HG03575 (cell line): ENCODE measurements around the gene NBEAL1.
"Not testable (repeated sequence)": the region's sequence is repeated elsewhere in the genome, so short reads cannot be mapped to it uniquely, and the experiment has no call there.

Experiments used
- ATAC-seq: cut with Tn5 transposase; IDR thresholded peaks from one replicate; pipeline ENCODE4 v1.9.1; 2021; ENCODE audit not compliant: unreplicated experiment, insufficient number of reproducible peaks, low FRiP score; ENCODE audit errors: extremely low read depth

NBEAL1 gene

DNA sequence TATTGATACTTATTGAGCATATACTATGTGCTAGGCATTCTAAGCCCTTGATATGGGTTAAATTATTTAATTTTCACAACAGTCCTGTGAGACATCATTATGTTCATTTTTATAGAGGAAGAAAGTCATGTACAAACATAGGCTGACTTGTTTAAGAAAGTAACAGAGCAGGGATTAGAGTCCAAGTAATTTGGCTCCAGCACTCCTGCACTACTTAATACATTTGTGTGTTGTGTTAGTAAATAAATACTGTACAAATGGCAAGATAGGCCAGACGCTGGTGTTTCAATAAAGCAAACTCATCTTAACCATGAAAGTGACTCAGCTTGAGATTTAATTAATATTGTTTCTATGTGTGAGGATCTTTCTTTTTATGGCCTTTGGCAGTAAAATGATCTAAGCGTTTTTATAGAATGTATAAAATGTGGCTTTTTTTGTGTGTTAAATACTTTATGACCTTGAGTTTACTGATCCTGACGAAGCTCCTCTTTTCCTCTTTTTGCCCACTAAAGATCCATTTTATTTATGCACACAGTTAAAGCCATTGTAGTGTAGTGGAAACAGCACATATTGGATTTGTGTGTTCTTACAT, 21.3 kb downstream of the NBEAL1 start:
- ATAC-seq: no peak

DNA sequence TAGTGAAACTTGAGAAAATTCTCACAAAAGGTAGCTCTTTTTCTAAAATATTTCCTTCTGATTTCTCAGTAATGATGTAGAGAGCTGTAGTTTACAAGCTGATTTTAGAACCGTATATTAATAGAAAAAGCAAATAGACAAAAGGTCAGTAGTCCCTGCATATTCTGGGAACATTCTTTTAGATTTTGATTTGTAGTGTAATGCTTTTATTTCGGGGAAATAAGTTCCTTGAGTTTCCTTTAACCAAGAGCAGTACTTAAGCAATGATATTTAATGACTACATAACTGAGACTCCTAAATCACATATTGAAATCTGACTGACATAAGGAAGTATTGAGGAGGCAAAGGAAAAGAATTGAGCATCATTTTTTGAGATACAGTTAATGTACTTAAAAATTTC, 22.4 kb downstream of the NBEAL1 start:
- no peak for ATAC-seq

DNA sequence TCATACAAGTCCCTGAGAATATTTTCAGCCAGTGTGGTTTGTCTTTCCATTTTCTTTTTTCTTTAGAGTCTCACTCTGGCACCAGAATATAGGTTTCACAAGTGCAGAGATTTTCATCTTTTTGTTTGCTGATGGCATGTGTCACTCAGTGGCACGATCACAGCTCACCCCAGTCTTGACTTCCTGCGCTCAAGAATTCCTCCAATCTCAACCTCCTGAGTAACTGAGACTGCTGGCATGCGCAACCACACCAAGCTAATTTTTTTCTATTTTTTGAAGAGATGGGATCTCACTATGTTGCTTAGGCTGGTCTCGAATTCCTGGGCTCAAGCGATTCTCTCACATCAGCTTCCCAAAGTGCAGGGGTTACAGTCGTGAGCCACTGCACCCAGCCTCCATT, 23.9 kb downstream of the NBEAL1 start:
- no peak for ATAC-seq

GRCh38 chr2:203039211-203039610, 24.5 kb downstream of the NBEAL1 start:
- ATAC-seq: not testable (repeated sequence)

DNA sequence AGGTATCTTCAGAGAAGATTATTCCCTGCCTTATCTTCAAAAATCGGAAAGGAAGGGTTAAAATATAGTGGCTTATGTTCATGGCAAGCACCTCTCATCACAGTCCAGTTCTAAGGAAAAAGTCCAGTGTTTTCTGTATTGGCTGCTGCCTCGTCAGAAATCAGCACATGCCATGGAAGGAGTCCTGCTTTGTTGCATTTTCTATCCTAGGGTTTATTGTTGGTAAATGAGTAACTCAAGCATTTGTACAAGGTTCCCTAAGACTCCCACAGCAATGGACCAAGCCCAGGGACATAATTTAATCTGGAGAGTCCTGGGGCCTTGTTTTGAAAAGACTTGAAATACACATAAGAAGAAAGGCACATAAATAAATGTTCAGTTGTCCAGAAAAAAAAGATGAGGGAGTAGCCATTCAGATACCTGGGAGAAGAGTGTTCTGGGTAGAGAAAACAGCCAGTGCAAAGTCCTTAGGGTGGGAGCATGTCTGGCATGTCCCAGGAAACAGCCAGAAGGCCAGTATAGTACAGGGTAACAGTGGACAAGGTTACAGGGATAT, 26.4 kb downstream of the NBEAL1 start:
- ATAC-seq: no peak

DNA sequence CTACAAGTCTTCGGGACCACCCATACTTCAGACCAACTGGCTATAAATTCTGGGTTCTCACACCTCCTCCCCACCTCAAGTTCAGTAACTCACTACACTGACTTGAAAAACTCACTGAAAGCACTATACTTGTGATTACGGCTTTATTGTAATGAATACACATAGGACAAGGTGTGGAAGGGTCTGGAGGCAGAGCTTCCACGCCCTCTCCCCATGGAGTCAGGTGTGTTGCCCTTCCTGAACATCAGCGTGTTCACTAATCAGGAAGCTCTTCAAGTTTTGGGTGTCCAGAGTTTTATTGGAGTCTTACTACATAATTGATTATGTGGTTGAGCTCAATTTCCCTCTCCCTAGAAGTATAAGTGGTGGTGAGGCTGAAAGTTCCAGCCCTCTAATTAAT, 27.5 kb downstream of the NBEAL1 start:
- ATAC-seq: no peak

DNA sequence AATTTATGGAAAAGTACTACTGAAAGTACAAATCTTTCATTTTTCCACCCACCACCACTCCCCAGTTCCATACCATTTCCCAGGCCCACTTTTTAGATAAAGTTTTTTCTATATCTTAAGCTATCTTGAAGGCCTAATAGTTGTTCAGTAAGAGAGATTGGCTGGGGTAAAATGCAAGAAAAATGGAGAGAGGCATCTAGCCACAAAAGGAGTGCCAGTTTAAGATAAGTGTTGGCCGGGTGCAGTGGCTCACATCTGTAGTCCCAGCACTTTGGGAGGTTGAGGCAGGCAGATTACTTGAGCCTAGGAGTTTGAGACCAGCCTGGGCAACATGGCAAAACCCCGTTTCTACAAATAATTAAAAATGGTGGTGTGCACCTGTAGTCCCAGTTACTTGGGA, 28.6 kb downstream of the NBEAL1 start:
- no peak for ATAC-seq

- no peak for ATAC-seq
Observed at GRCh38 chr2:203045867-203046266, 31.2 kb downstream of the NBEAL1 start.

DNA sequence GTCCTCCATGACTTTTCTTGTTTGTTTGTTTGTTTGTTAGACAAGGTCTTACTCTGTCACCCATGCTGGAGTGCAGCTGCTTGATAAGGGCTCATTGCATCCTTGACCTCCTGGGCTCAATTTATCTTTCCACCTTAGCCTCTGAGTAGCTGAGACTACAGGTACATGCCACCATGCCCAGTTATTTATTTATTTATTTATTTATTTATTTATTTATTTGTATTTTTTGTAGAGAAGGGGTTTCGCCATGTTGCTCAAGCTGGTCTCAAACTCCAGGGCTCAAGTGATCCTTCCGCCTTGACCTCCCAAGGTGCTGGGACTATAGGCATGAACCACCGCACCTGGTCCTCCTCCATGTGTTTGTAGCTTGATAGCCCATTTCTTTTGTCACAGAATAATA, 37.9 kb downstream of the NBEAL1 start:
- ATAC-seq: no peak

DNA sequence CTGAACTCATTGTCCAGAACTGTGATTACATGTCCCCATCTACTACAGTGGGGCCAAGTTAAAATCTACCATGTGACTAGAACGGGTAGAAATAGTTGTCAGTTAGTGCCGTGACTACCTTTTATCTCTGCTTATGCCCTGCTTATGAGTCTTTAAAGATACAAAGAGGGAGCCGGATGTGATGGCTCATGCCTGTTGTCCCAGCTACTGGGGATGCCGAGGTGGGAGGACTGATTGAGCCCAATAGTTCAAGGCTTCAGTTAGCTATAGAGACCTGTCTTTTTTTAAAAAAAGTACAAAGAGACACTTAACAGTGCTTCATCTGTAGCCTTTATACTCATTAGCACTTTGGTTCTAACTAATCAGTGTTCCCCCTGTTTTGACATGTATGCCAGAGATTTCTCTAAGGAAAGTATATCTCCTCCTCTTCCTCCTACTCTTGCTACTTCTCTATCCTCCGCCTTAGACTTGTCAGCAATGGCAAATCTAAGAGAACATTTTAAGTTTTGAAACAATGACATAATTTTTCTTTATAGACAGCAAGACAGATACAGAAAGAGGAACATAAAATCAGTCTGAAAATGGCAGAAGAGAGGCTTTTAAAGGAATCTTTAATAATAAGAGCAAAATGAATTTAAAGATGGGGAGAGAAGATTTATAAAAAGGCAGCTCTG, 45.0 kb downstream of the NBEAL1 start:
- ATAC-seq: no peak

- ATAC-seq: no peak
Observed at GRCh38 chr2:203061346-203061745, 46.7 kb downstream of the NBEAL1 start.

GRCh38 chr2:203062126-203062525, 47.5 kb downstream of the NBEAL1 start:
- ATAC-seq: no peak

DNA sequence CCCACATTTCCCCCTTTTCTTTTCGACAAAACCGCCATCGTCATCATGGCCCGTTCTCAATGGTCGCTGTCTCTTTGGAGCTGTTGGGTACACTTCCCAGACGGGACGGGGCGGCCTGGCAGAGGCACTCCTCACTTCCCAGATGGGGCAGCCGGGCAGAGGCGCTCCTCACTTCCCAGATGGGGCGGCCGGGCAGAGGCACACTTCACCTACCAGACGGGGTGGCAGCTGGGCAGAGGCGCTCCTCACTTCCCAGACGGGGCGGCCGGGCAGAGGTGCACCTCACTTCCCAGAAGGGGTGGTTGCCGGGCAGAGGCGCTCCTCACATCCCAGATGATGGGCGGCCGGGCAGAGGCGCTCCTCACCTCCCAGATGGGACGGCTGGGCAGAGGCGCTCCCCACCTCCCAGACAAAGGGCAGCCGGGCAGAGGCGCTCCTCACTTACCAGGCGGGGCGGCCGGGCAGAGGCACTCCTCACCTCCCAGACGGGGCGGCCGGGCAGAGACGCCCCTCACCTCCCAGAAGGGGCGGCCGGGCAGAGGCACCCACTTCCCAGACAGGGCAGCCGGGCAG, 51.9 kb downstream of the NBEAL1 start:
- ATAC-seq: not testable (repeated sequence)

DNA sequence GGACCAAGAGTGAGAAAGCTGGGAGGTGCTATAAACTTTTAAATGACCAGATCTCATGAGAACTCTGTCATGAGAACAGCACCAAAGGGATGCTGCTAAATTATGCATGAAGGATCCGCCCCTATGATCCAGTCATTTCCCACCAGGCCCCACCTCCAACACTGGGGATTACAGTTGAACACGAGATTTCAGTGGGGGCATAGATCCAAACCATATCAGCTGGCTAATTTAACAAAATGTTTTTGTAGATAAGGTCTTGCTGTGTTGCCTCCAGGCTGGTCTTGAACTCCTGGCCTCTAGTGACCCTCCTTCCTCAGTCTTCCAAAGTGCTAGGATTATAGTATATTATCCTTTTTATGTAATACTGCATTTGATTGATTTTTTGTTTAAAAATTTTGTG, 56.0 kb downstream of the NBEAL1 start:
- ATAC-seq: no peak

GRCh38 chr2:203071148-203071547, 56.5 kb downstream of the NBEAL1 start:
- ATAC-seq: no peak

DNA sequence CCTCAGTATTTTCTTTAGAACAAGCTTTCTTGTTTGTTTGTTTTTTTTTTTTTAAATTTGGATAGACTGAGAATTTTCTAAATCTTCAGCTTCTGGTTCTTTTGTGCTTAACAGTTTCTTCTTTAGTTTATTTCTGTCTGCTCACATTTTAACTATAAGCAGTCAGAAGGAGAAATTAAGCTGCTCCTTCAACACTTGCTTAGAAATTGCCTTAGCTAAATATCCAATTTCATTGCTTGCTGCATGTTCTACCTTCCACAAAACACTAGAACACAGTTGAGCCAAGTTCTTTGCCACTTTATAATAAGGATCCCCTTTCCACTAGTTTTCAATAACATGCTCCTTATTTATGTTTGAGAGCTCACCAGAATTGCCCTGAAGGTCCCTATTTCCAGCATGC, 57.7 kb downstream of the NBEAL1 start:
- ATAC-seq: no peak

- no peak for ATAC-seq
Observed at GRCh38 chr2:203077451-203077850, 62.8 kb downstream of the NBEAL1 start.

DNA sequence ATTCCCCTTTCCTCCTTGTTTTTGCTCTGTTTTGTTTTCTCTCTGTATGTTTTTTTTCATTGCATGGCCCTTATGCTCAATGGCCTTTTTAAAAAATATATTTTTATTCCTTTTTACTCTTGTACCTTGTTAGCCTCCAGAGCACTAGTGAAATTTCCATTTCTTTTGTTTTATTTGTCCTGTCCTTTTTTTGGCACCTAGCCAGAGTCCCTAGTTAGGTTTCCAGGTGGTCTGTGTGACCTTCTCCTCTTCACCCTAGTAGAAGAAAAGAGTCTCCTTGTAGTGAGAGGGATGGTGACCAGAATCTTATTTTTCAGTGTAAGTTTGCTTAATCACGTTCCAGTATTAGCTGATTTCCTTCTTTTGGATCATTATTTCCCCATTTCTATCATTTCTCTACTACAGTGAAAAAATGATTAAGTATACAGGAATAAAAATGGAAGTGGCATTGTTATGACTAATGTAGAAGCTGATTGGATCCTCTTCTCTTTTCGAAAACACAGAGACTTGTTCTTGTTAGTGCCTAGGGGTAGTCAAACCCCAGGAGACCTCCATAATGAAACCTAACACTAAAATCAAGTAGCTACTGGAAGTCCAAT, 65.9 kb downstream of the NBEAL1 start:
- no peak for ATAC-seq

GRCh38 chr2:203083328-203083727, 68.7 kb downstream of the NBEAL1 start:
- no peak for ATAC-seq

- not testable (repeated sequence) for ATAC-seq
Observed at GRCh38 chr2:203086381-203086780, 71.7 kb downstream of the NBEAL1 start.
